GM21529 (cell line): ENCODE measurements around the gene CES3.
"Not testable (repeated sequence)": the region's sequence is repeated elsewhere in the genome, so short reads cannot be mapped to it uniquely, and the experiment has no call there.

Experiments used
- ATAC-seq: cut with Tn5 transposase; IDR thresholded peaks from one replicate; pipeline ENCODE4 v1.9.1; 2021; ENCODE audit not compliant: unreplicated experiment

Gene CES3

DNA sequence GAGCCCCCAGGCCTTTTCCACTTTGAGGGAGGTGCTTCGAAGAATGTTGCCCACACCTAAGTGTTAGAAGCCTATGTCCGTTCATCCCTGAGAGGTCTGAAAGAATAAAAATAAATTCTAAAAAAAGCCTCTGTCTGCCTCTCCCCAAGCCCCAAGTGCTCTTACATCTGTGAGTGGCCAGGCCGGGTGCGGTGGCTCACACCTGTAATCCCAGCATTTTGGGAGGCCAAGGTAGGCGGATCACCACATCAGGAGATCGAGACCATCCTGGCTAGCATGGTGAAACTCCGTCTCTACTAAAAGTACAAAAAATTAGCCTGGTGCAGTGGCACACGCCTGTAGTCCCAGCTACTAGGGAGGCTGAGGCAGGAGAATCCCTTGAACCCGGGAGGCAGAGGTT is 16.1 kb upstream of the CES3 start:
- not testable (repeated sequence) for ATAC-seq

GRCh38 chr16:66945939-66946338 is 15.1 kb upstream of the CES3 start:
- ATAC-seq: no peak

DNA sequence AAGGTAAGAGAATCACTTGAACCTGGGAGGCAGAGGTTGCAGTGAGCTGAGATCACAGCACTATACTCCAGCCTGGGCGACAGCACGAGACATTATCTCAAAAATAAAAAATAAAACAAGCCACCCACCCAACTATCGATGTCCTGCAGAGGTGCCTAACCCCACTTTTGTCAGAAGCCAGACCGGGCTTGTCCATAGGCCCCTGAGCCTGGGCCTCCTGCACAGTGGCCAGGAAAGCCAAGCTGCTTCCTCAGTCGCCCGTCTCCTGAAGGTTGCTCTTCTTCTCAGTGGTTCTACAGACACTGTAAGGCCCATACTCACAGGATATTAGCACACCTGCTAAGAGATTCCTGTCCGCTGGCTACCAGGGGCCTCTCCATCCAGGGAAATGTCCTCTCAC is 14.5 kb upstream of the CES3 start:
- no peak for ATAC-seq

DNA sequence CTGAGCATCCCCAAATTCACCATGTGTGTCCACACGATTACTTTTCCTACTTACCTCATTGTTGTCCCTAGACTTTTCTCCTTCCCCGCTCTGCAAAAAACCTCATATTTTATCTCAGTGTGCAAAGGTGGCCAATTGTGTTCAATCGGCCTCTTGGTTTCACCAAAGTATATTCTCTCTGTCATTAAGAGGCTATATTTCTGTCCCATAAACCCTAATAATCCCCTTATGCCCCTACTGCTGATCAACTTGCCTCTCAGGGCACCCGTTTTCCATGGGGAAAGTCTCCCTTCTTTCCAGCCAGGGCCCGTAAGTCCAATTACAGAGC is 14.1 kb upstream of the CES3 start:
- ATAC-seq: no peak

DNA sequence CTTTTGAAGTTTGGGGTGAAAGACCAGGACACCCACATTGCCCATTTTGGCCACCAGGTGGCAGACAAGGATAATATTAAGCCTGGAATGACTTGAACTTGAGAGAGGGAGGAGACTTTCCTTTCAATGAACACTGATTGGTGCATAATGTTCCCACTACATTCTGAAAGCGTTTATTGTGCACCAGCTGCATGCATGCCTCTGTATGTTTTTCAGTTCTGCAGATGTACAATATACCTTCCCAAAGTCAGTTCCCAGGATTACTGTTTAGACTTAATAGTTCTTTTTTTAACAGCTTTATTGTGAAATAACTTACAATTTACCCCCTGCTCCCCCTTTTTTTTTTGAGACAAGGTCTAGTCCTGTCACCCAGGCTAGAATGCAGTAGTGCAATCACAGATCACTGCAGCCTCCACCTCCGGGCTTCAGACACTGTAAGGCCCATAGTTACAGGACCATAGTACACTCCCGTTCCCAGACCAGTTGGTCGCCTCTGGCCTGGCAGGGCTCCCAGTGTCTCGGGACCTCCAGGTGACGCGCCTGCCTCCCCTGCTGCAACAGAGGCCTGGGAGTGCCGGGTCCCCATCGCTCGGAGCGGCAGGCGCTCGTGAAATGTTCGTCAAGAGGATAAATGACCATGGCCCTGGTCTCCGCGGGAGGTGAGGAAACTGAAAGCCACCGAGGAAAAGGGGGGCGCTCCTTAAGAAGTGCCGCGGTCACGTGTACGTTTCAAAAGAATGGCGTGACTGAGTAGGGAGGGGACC is 13.6 kb upstream of the CES3 start:
- peak; percentile 66 for ATAC-seq

- no peak for ATAC-seq
Observed at GRCh38 chr16:66948134-66948836, 12.8 kb upstream of the CES3 start.

- ATAC-seq: no peak
Observed at GRCh38 chr16:66948837-66949225, 12.2 kb upstream of the CES3 start.

GRCh38 chr16:66949472-66949871 is 11.6 kb upstream of the CES3 start:
- no peak for ATAC-seq

- peak; percentile 37 for ATAC-seq
Observed at GRCh38 chr16:66950437-66950836, 10.6 kb upstream of the CES3 start.

DNA sequence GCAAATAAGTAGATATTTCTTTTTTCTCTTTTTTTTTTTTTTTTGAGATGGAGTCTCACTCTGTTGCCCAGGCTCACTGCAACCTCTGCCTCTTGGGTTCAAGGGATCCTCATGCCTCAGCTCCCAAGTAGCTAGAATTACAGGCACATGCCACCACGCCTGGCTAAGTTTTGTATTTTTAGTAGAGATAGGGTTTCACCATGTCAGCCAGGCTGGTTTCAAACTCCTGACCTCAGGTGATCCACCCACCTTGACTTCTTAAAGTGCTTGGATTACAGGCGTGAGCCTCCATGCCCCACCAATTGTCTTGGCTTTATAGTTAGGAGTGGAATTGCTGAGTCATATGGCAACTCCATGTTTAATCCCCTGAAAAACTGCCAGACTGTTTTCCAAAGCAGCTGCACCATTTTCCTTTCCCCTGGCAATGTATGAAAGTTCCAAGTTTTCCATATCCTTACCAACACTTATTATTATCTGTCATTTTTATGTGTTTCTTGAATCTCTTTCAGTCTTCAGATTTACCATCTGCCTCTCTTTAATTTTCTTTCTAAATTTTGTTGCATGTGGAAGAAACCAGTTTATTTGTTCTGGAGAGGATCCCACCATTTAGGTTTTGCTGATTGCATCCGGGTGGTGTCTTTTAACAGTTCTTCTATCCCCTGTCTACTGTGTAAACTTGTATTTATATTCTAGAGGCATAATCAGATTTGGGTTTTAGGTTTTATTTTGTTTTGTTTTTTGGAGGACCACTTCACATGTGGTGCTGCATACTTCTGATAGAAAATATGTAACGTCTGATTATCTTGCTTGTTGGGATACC is 9.9 kb upstream of the CES3 start:
- no peak for ATAC-seq

DNA sequence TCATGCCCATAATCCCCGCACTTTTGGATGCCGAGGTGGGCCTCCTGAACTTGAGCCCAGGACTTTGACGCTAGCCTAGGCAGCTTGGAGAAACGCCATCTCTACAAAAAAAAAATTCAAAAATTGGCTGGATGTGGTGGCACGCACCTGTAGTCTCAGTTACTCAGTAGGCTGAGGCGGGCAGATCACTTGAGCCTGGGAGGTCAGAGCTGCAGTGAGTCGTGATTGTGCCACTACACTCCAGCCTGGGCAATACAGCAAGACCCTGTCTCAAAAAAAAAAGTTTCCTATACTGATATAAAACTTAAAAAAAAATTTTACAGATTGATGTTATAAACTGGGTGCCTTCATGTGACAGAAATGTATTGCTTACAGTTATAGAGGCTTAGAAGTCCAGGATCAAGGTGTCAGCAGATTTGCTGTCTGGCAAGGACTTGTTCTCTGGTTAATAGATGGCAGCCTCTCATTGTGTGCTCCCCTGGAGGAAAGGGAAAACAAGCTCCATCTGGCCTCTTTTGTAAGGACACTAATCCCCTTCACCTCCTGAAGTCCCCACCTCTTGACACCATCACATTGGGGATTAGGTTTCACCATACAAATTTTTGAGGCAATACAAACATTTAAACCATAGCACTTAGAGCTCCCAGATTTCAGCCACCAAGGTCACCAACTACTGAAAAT is 8.5 kb upstream of the CES3 start:
- ATAC-seq: no peak

DNA sequence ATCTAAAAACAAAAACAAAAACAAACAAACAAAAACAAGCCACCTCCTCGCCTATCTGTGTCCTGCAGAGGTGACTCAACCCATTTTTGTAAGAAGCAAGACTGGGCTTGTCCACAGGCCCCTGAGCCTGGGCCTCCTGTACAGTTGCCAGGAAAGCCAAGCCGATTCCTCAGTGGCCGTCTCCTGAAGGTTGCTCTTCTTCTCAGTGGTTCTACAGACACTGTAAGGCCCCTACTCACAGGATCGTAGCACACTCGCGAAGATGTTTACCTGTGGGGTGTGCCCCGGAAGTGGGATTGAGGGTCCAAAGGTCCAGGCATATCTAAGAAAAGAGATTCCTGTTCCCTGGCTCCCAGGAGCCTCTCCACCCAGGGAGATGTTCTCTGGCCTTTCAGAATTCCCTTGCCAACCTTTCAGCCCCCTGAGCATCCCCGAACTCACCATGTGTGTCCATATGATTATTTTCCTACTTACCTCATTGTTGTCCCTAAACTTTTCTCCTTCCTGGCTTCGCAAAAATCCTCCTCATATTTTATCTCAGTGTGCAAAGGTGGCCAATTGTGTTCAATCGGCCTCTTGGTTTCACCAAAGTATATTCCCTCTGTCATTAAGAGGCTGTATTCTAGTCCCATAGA is 7.5 kb upstream of the CES3 start:
- no peak for ATAC-seq

GRCh38 chr16:66954097-66954659 is 6.9 kb upstream of the CES3 start:
- peak; percentile 56 for ATAC-seq

- ATAC-seq: not testable (repeated sequence)
Observed at GRCh38 chr16:66955363-66956153, 5.5 kb upstream of the CES3 start.

DNA sequence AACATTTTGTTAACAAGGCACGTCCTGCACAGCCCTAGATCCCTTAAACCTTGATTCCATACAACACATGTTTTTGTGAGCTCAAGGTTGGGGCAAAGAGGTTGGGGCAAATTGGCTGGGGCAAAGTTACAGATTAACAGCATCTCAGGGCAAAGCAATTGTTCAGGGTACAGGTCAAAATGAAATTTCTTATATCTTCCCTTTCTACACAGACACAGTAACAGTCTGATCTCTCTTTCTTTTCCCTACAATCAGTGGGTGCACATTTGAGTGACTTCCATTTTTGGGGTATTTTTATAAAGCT is 5.0 kb upstream of the CES3 start:
- ATAC-seq: not testable (repeated sequence)

DNA sequence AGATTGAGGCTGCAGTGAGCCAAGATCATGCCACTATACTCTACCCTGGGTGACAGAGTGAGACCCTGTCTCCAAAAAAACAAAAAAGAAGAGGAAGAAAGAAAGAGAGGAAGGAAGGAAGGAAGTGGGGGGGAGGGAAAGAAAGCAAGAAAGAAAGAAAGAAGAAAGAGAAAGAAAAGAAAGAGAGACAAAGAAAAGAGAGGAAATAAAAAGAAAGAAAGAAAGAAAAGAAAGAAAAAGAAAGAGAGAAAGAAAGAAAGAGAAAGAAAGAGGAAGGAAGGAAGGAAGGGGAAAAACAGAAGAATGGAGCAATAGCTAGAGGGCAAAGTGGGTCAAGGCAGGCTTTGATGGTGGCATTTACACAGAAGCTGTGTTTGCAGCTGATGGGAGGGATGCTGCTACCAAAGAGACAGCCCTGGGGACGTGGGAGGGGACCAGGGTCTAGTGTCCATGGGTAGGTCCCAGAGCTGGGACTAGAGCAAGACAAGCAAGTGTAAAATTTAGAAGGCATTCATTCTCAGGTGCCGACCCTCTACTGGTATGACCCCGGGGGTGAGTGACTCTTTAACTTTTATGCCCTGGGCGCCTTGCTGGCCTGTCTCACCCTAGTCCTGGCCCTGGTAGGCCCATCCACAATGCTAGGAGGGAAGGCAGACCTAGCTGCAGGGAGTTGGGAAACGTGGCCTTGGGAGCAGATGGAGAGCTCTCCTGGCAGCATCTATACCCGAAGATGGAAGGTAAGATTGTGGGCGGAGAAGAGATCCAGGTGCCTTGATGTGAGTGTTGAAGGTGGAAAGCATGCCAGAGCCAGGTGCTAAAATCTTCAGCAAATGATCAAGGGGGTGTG is 2.0 kb upstream of the CES3 start:
- no peak for ATAC-seq

DNA sequence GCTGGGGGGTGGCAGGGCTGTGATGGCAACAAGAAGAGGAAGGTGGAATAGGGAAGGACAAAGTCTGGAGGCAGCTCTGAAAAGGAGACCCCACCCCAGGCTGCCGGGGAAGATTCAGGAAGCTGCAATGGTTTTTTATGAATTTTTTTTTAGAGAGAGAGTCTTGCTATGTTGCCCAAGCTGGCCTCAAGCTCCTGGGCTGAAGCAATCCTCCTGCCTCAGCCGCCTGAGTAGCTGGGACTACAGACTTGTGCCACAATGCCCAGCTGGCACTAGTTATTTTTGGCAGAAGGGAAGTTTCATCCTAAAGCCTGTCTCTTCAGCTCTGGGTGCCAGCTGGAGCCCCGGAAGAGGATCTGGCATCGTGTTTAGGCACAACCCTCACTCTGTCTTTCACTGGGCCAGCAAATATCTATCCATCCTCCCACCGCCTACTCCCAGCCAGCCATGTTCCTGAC is 1.3 kb upstream of the CES3 start:
- ATAC-seq: no peak

DNA sequence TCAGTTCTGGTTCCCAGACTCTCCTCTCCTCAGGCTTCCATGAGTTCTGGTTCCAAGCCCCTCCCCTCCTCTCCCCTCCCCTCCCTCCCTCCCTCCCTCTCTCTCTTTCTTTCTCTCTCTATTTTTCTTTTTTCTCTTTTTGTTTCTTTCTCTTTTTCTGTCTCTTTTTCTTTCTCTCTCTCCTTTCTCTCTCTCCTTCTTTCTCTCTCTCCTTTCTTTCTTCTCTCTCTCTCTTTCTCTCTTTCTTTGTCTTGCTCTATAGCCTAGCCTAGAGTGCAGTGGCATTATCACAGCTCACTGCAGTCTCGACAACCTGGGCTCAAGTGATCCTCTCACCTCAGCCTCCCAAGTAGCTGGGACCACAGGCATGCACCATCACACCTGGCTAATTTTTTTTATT is 796 bp upstream of the CES3 start:
- no peak for ATAC-seq

DNA sequence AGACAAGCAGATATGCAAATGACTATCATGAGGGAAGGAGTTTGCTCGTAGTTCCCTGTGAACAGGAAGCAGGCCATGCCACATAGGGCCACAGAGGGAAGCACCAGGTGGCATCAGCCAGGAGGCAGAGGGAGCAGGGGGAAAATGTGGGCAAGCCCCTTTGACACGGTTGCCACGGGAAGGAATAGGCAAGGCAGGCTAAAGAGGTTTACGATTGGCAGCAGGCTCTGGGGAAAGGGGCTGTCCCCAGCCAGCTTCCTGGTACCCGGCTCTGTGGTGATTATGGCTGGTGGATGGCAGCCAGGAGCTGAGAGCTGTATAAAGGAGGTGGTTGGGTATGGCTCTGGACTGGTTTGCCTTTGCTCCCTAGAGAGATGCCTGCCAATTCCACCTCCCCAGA is 848 bp downstream of the CES3 start:
- no peak for ATAC-seq
